Measurements from ENCODE around the gene TUBGCP2.

DNA sequence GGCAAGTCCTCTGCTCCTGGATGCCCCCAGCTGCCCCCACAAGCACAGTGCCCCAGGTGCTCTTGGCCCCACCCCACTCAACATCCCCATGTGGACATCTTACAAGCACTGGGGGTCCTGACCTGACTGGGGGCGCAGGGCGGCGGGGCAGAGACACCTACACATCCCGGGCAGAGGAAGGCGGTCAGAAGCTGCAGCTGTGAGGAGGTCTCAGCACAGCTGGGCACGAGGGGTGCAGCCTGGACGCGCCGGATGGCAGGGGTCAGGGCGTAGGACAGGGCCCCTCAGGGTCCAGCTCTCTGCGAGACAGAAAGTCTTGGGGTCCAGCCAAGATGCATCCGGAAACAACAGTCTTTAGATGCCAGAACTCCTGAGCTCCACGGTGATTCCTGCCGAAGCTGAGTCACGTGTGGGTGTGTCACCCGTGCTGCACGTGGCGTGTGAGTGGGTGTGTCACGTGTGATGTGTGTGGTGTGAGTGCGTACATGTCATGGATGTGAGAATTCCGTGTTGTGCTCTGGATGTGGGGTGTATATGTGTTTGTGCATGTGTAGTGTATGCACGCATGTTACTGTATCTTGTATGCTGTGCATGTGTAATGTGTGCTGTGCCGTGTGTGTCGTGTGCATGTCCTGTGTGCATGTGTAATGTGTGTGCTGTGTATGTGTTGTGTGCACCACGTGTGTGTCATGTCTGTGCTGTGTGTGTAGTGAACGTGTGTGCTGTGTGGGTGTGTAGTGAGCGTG is 65.9 kb downstream of the TUBGCP2 start:
- TF ChIP-seq, protein P1, sequence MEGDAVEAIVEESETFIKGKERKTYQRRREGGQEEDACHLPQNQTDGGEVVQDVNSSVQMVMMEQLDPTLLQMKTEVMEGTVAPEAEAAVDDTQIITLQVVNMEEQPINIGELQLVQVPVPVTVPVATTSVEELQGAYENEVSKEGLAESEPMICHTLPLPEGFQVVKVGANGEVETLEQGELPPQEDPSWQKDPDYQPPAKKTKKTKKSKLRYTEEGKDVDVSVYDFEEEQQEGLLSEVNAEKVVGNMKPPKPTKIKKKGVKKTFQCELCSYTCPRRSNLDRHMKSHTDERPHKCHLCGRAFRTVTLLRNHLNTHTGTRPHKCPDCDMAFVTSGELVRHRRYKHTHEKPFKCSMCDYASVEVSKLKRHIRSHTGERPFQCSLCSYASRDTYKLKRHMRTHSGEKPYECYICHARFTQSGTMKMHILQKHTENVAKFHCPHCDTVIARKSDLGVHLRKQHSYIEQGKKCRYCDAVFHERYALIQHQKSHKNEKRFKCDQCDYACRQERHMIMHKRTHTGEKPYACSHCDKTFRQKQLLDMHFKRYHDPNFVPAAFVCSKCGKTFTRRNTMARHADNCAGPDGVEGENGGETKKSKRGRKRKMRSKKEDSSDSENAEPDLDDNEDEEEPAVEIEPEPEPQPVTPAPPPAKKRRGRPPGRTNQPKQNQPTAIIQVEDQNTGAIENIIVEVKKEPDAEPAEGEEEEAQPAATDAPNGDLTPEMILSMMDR (conservative IDR thresholded peaks at IDR 0.05; ENCODE audit: low read depth, low read length) = no peak
- TF ChIP-seq EZH2 (IDR thresholded peaks at IDR 0.05; ENCODE audit: borderline replicate concordance, low read depth, low read length, poor library complexity, severe bottlenecking) = no peak

All from A673 (cell line).